GM21786 (cell line): ENCODE data around the gene GRK1.
"Not testable (repeated sequence)": the region's sequence is repeated elsewhere in the genome, so short reads cannot be mapped to it uniquely, and the experiment has no call there.

Experiments
- ATAC-seq: cut with Tn5 transposase; IDR thresholded peaks from one replicate; pipeline ENCODE4 v1.9.1; 2021; ENCODE audit not compliant: unreplicated experiment

Gene GRK1

DNA sequence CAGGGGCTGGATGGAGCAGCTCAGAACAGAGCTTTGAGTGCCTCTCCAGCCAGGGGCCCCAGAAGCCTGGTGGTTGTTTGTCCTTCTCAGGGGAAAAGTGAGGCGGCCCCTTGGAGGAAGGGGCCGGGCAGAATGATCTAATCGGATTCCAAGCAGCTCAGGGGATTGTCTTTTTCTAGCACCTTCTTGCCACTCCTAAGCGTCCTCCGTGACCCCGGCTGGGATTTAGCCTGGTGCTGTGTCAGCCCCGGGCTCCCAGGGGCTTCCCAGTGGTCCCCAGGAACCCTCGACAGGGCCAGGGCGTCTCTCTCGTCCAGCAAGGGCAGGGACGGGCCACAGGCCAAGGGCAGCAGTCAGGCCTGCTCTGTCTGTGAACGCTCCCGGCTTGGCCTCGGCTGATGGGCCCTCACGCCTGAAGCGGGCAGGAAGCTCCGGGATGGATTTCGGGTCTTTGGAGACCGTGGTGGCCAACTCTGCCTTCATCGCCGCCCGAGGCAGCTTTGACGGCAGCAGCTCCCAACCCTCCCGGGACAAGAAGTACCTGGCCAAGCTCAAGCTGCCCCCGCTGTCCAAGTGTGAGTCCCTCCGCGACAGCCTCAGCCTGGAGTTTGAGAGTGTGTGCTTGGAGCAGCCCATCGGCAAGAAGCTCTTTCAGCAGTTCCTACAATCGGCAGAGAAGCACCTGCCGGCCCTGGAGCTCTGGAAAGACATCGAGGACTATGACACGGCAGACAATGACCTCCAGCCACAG lies at the start of gene GRK1:
TSS of gene GRK1 (plus strand) at position 269 of the 751 bp plus-strand sequence. CDS start at position 437, 168 bp downstream.
- no peak for ATAC-seq

DNA sequence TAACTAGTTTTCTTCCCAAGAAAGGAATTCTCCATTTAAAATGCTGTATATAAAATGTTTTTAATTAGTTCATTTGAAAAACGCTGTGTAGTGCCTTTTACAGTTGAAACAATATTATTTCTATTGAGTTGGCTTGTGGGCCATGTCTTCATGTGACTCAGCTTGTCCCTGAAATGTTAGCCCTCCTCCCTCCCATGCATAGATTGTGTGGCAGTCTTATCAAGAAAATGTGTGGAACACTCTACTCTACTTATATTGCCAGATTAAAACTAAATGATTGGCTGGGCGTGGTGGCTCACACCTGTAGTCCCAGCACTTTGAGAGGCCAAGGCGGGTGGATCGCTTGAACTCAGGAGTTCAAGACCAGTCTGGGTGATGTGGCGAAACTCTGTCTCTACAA lies 49.1 kb upstream of the GRK1 start:
- no peak for ATAC-seq

DNA sequence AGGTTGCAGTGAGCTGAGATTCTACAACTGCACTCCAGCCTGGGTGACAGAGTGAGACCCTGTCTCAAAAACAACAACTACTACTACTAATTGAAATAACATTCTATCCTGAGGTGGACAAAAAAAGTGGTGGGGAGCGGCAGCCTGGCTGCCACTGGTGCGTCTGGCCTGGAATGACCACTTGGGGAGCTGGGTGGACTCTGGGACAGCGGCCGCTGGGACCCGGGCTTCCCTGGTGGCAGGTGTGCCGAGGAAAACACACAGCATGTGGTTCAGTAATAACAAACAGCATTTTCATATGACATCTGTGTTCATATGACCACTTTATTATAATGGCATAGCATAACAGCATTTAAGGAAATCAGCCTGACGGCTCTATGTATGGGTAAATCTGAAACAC lies 48.6 kb upstream of the GRK1 start:
- no peak for ATAC-seq

DNA sequence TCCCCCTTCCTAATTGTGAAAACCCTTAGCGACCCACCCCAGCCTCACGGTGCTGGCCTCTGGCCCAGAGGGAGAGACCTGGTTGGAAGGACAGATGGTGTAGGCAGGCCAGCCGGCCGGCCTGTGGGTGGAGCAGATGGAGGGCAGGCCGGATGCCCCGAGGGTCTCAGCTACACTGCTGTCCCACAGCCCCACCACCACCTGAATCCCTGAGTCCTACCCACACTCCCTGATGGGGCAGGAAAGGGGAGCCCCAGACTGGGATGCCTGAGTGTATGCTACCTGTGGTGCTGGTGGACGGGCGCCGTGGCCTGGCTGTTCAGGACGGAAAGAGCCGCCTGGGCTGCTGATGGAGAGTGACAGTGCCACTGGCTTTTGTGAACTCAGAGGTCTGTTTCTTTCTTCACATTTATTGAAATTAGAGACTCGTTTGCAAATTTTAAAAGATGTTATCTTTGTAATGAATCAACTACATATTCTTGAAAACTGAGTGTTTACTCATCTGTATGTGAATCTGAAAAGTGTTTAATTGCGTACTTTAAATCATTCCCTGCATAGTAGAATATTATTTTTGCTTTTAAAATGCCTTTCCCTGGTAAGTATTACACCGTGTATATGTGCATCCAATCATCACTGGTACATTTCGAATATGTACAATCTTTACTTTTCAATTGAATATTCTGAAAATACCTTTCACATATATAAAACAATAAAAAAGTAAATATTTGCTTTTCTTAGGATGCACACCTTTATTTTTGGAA lies 46.8 kb upstream of the GRK1 start:
- no peak for ATAC-seq

DNA sequence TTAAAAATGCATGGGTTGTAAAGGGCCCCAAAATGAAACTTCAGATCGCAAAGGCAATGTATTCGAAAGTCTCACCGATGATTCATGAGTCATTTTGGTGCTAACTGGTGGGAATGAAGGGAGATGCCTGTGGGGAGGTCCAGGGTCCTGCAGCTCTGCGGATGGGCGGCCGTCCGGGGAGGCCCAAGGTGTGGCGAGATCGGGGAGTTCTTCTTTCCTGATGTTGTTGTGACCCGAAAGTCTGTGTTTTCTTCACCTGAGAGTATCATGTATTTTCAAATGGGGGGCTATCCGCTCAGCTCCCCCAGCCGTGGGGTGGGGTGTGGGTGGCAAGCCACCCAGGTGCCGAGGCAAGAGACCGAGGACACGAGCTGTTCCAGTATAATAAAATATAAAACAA lies 46.0 kb upstream of the GRK1 start:
- no peak for ATAC-seq

DNA sequence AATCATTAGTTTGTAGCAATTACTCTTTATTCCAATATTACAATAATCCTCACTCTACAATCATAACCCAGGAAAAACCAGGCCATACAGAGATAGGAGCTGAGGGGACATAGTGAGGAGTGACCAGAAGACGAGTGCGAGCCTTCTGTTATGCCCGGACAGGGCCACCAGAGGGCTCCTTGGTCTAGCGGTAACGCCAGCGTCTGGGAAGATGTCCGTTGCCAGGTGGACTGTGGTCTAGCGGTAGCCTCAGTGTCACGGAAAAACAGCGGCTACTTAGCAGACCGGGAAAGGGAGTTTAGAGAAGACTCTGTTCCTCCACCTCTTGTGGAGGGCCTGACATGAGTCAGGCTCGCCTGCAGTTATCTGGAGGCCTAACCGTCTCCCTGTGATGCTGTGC lies 45.5 kb upstream of the GRK1 start:
- not testable (repeated sequence) for ATAC-seq

DNA sequence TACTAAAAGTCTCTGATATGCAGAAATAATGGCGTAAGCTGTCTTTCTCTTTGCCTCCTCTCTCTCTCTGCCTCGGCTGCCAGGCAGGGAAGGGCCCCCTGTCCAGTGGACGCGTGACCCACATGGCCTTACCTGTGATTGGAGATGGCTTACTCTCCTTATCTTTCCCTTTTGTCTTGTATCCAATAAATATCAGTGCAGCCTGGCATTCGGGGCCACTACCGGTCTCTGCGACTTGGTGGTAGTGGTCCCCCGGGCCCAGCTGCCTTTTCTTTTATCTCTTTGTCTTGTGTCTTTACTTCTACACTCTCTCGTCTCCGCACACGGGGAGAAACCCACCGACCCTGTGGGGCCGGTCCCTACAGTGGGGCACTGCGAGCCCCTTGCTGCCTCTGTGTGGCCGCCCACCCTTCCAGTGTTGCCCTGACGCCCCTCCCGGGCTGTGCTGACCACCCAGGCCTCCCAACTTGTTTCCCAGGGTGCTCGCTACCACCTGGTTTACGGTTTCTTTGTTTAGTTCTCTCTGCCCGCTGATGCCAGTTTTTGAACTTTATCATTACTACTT lies 45.0 kb upstream of the GRK1 start:
- ATAC-seq = not testable (repeated sequence)

DNA sequence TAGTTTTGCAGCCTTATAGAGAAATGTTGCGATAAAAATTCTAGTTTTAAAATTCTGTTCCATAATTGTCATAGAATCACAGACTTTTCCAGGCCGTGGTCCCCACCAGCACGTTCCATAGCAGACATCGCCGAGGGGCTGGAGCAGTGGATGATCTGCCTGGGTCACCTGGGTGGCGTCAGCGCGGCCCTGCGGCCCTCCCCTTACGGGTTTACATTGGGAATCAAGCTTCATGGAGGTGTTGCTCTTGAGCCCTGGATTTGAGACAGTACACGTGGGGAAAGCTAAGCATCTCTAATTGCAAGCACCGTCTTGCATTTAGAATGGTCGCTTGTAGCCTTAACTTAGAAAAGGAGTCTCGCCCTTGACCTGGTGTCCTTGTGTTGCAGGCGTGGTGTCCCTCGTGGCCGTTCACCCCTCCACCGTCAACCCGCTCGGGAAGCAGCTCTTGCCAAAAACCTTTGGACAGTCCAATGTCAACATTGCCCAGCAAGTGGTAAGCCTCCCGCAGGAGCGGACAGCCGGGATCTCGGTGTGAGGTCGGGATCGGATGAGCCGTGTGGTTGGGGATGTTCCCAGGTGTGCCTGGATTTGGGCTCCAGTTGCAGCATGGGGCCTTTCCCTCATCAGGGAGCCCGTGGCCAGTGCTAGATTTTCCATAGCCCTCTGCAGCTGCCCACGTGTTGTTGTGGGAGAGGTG lies 44.1 kb upstream of the GRK1 start:
- no peak for ATAC-seq

DNA sequence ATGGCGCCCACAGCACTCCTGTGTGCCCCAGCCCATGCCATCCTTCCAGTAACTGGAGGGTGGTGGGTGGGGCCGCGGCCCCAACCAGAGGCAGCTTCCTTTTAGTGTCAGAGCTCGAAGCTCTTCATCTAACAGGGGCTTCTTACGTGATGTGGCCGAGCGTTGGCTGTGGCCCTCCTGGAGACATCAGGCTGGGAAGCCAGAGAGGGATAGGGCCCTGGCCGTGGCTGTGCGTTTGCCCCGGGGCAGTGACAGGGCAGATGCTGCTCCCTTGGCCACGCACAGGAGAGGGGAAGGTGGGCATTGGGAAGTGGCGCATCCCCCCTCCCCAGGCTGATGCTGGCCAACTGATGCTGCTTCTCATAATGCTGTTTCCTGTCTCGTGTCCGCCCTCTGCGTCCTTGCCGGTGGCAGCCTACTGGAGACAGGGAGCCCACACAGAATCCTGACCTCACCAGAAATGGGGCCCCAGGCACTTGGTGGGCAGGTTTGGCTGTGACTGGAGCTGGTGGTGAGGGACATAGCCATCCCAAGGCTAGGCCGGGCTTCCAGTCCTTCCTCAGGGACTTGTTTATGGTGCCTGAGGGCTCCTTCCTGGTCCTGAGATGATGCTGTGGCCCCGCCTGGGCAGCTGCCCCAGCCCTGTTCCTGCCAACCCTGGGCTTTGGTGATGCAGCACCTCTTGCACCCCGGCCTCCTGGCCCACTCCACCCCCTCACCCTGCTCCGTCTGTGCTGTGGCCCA lies 43.4 kb upstream of the GRK1 start:
- ATAC-seq = no peak

DNA sequence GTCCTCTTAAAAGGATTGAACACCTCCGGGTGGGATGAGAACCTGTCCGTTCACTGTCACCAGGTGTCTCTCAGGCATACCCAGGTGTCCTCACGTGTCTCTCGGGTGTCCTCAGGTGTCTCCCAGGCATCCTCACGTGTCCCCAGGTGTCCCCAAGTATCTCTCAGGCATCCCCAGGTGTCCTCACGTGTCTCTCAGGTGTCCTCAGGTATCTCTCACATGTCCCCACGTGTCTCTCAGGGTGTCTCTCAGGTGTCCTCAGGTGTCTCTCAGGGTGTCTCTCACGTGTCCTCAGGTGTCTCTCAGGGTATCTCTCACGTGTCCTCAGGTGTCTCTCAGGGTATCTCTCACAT lies 42.8 kb upstream of the GRK1 start:
- ATAC-seq = no peak

DNA sequence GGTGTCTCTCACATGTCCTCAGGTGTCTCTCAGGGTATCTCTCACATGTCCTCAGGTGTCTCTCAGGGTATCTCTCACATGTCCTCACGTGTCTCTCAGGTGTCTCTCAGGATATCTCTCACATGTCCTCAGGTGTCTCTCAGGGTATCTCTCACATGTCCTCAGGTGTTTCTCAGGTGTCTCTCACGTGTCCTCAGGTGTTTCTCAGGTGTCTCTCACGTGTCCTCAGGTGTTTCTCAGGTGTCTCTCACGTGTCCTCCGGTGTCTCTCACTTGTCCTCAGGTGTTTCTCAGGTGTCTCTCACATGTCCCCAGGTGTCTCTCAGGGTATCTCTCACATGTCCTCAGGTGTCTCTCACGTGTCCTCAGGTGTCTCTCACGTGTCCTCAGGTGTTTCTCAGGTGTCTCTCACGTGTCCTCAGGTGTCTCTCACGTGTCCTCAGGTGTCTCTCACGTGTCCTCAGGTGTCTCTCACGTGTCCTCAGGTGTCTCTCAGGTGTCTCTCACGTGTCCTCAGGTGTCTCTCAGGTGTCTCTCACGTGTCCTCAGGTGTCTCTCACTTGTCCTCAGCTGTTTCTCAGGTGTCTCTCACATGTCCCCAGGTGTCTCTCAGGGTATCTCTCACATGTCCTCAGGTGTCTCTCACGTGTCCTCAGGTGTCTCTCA lies 42.2 kb upstream of the GRK1 start:
- ATAC-seq = not testable (repeated sequence)

DNA sequence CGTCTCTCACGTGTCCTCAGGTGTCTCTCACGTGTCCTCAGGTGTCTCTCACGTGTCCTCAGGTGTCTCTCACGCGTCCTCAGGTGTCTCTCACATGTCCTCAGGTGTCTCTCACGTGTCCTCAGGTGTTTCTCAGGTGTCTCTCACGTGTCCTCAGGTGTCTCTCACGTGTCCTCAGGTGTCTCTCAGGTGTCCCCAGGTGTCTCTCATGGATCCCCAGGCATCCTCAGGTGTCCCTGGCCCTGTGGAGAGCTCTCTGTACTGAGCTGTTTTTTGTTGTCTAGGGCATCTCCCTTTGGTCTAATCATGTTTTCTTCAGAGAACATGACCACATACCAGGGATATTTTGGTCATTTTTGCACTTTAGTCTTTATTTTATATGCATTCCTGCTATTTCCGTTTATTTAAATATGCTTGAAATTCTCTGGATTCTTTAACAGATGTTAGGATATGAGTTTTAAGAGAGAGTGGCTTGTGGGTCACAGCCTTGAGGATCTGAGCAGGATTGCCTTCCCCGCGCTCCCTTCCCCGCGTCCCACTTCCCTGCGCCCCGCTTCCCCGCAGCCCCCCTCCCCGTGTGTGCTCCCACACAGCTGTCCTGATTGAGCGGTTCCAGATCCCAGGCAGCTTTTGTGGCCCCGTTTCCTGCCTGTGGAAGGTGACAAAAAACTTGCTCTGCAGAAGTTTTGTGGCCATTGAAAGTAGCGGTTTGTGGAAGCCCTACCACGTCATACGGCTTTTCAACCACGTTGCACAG lies 40.9 kb upstream of the GRK1 start:
- ATAC-seq = no peak

DNA sequence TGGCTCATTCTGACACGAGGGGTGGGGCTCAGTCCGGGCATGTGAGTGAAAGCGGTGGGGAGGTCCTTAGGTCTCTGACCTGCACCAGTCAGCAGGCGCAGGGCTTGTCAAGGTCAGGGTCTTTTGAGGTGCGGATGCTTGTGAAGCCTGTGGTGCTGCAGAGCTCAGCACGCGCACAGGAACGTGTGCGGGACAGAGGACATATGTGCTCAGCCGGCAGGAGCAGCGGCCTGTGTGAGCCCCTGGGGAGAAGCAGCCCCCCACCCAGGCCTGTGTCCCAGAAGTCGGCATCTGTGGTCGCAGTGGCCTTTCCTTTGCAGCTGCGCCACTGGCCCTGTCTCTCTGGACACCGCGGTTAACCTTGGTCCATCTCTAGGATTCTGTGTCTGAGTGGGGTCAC lies 39.9 kb upstream of the GRK1 start:
- ATAC-seq = no peak

DNA sequence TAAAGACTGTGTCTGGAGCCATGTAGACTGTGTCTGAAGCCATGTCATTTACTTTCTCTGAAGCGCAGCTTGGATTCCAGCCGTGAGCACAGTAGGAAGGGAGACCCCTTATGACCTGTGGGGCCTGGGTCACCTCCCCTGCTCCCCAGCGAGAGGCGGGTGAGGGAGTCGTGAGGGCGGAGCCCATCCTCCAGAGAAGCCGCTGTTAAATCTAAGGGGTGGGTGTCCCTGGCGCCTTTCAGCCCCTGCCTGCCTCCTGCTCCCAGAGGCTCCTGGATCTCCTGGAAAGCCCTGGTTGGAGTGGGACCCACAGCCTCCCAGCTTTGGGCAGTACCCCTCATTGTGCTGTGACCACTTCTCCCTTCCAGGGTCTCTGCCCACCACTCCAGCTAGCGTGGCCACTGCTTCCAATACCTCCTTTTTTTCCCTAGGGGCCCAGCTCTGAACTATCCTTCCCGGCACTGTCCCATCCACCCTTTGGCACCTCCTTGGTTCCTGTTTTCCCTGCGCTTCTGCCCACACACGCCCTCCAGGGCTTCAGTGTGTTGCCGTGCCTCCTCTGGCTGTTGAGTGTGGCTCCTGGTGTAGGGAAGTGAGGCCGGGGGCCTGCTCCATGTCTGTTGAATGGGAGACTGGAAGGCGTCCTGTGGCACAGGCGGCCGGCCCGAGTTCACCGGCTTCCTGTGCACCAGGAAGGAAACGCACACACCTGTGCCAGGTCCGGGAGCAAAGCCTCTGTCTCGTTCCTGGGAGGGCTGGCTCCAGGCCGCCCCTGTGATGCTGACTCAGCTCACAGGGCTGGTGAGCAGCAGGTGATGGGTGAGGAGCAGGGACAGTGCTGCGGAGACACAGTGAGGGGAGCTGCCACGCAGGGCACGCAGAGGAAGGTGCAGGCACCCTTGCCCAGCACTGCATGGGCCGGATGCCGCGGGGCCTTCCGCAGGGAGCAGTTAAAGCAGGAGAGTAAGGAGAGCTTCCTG lies 38.4 kb upstream of the GRK1 start:
- no peak for ATAC-seq

DNA sequence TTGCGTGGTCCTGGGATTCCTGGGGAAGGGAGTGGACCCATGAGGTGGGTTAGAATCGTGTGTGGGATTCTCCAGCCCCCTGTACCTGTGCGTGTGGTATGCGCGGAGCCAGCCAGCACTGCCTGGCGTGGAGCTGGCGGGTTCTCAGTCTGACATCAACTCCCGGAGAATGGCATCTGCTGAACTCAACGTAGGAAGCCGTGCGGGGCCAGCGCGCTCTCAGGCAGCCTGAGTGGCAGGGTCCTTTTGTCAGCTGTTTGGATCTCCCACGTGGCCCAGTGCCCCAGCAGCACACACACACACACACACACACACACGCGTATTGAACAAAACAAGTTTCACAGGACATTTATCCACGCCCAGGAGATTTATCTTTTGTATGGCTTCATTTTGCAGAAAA lies 37.2 kb upstream of the GRK1 start:
- ATAC-seq = no peak

DNA sequence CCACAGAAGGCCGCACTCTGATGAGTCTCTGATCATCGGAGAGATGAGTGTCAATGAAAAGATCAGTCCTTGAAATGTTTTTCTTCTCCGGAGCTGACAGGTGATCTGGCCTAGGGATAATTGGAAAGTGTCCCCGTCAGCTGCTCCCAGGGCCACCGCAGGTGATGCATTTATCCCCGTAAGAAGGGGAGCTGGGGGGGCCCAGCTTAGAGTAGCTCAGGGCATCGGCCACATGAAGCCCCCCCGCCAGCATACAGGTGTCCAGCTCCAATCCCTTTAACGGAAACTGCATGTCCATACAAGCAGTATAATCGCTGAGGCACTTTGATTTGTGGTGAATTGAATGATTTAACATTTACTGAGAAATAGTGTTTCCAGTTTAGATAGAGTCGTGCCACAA lies 36.7 kb upstream of the GRK1 start:
- no peak for ATAC-seq

DNA sequence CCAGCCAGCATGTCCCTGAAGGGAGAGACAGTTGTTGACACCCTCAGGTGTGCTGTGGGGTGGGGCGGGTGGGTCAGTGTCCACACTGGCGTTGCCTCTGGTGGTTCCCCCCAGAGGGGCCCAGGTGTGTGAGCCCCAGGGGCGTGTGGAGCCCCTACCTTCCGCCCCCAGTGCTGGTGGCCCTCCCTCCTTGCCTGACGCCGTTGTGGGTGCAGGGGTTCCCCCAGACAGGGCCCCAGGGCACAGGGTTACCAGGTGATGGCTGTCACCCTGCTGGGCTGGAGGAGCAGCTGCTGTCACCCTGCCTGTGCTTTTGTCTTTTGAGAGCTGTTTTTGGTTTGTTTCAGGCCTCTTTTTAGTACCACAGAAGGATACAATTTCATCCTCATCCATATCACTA lies 36.2 kb upstream of the GRK1 start:
- ATAC-seq = no peak

DNA sequence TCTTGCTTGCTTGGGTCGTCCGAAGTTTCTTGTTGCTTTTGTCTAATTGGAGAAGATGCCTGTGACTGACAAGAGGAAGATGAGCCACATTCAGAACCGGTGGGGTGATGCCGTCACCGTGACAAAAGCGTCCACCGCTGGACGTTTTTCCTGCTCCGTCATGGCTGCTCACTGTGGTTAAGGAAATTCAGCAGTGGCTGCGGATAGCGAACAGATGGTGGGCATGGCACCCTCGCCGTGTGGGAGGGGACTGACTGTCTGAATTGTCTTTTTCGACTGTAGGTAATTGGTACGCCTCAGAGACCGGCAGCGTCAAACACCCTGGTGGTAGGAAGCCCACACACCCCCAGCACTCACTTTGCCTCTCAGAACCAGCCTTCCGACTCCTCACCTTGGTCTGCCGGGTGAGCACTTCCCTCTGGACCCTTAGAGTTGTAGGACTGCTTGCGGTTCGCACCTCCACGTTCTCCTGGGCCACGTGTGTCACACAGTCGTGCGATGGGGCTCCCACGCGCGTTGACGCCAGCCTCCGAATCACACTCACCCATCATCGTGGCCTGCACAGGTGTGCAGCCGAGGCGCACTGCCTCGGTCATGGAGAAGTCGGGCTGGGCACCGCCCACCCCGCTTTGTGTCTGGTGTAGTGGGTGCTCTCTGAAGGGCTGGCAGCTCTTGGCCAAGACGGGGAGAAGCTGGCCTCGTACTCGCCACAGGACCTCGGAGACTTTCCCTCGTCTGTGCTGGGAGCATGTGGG lies 35.5 kb upstream of the GRK1 start:
- ATAC-seq = no peak
